H1 (cell line): ENCODE measurements around the gene GPR161. TPM values are rescaled to one million over a fixed set of nuclear protein-coding genes. Genes with fewer than 3 reads are reported as not detected.

ENCODE experiments used
- CTCF ChIA-PET: fragments of 300-600 bp; sonication (Branson Sonifier 250); formaldehyde crosslinking; loops from one replicate; lab custom pipeline; 2021; ENCODE audit not compliant: partially characterized antibody; lab: Charles Lee
- POLR2A ChIA-PET: fragments of 300-600 bp; sonication (Branson Sonifier 250); formaldehyde crosslinking; loops from one replicate; lab custom pipeline; 2021; ENCODE audit warnings: inconsistent platforms; ENCODE audit not compliant: partially characterized antibody; lab: Charles Lee
- DNase-seq, 2 experiments: peaks; one replicate each; pipeline versions ENCODE4 v3.0.0 to v3.0.0-alpha.2; 2010 to 2022; ENCODE audit warnings: low spot score in 2 of 2, low read depth in 1 of 2, mixed read lengths in 1 of 2
- FAIRE-seq: peaks from 2 replicates; lab custom pipeline; 2011; peaks lifted over from hg19 to GRCh38; lab: Jason Lieb, UNC
- H2AFZ ChIP-seq: 2 replicates; pipeline ENCODE4 v1.8.1; 2012; ENCODE audit warnings: low read length, inconsistent platforms
- H2AK5ac ChIP-seq: 2 replicates; pipeline ENCODE4 v1.6.1; 2013; ENCODE audit warnings: low read depth, low read length
- H2BK120ac ChIP-seq: replicated peaks from 2 replicates; pipeline ENCODE3; 2013; ENCODE audit warnings: low read depth, low read length, inconsistent platforms
- H2BK12ac ChIP-seq: 2 replicates; pipeline ENCODE4 v1.6.1; 2013; ENCODE audit warnings: low read depth, low read length
- H2BK15ac ChIP-seq: 2 replicates; pipeline ENCODE4 v1.6.1; 2013; ENCODE audit warnings: low read length
- H2BK20ac ChIP-seq: 2 replicates; pipeline ENCODE4 v1.6.1; 2013; ENCODE audit warnings: low read length
- H2BK5ac ChIP-seq: 2 replicates; pipeline ENCODE4 v1.6.1; 2013; ENCODE audit warnings: low read depth, low read length
- H3K14ac ChIP-seq: 2 replicates; pipeline ENCODE4 v1.6.1; 2013; ENCODE audit warnings: inconsistent platforms; ENCODE audit not compliant: insufficient read length
- H3K18ac ChIP-seq: 2 replicates; pipeline ENCODE4 v1.6.1; 2013; ENCODE audit warnings: low read length; ENCODE audit errors: extremely low read depth
- H3K23ac ChIP-seq: 2 replicates; pipeline ENCODE4 v1.6.1; 2013; ENCODE audit warnings: inconsistent platforms; ENCODE audit not compliant: insufficient read length
- H3K23me2 ChIP-seq: 2 replicates; pipeline ENCODE4 v1.6.1; 2013; ENCODE audit warnings: low read depth, low read length
- H3K27ac ChIP-seq: 2 replicates; pipeline ENCODE4 v1.6.1; 2011; ENCODE audit warnings: low read depth, low read length, inconsistent platforms
- H3K27me3 ChIP-seq, 4 experiments: replicated peaks in 1 of 4; 1 replicate in 1 of 4; 2 replicates in 3 of 4; pipeline versions ENCODE4 v1.6.1 to v1.8.1; 2011 to 2013; ENCODE audit warnings: low read length in 3 of 4, mild to moderate bottlenecking in 3 of 4, inconsistent platforms in 2 of 4, mixed read lengths in 2 of 4, moderate library complexity in 1 of 4; ENCODE audit not compliant: control insufficient read depth in 3 of 4, insufficient read depth in 3 of 4; ENCODE audit errors: extremely low read depth in 1 of 4
- H3K36me3 ChIP-seq, 4 experiments: 2 replicates each; pipeline versions ENCODE4 v1.6.1 to v1.8.1; 2011 to 2013; ENCODE audit warnings: mild to moderate bottlenecking in 4 of 4, low read length in 3 of 4, moderate library complexity in 2 of 4, control low read depth in 1 of 4, inconsistent platforms in 1 of 4; ENCODE audit not compliant: insufficient read depth in 4 of 4, control insufficient read depth in 2 of 4
- H3K4ac ChIP-seq: replicated peaks from 2 replicates; pipeline ENCODE3; 2013; ENCODE audit warnings: low read length, low read depth, mixed read lengths, inconsistent platforms; ENCODE audit not compliant: insufficient read length
- H3K4me1 ChIP-seq, 4 experiments: replicated peaks in 1 of 4; 1 replicate in 1 of 4; 2 replicates in 3 of 4; pipeline versions ENCODE4 v1.6.1 to v1.8.1; 2011 to 2013; ENCODE audit warnings: low read length in 3 of 4, inconsistent platforms in 2 of 4, mixed read lengths in 1 of 4; ENCODE audit not compliant: insufficient read depth in 4 of 4, control insufficient read depth in 3 of 4
- H3K4me2 ChIP-seq, 2 experiments: 2 replicates each; pipeline versions ENCODE4 v1.6.1 to v1.8.1; 2011 to 2013; ENCODE audit warnings: low read depth in 2 of 2, low read length in 2 of 2, control low read depth in 1 of 2, inconsistent platforms in 1 of 2, mild to moderate bottlenecking in 1 of 2; ENCODE audit not compliant: insufficient read depth in 1 of 2
- H3K4me3 ChIP-seq, 4 experiments: fragments of 200-600, 300-600 bp in 1 of 4; sonication (generic), shearing (Covaris generic), sonication (Bioruptor Twin) in 1 of 4; 2 replicates each; pipeline versions ENCODE4 v1.5.1 to v1.8.1; 2011 to 2016; ENCODE audit warnings: low read length in 4 of 4, low read depth in 3 of 4, control low read depth in 2 of 4, inconsistent platforms in 2 of 4, mild to moderate bottlenecking in 2 of 4, mixed read lengths in 1 of 4, moderate library complexity in 1 of 4; ENCODE audit not compliant: insufficient read depth in 2 of 4; ENCODE audit errors: extremely low read depth in 1 of 4
- H3K56ac ChIP-seq: replicated peaks from 2 replicates; pipeline ENCODE3; 2013; ENCODE audit warnings: low read depth, mild to moderate bottlenecking, mixed read lengths, low read length, inconsistent platforms; ENCODE audit not compliant: insufficient read length
- H3K79me1 ChIP-seq: 2 replicates; pipeline ENCODE4 v1.6.1; 2013; ENCODE audit warnings: low read depth, low read length, control low read depth
- H3K79me2 ChIP-seq, 2 experiments: 2 replicates each; pipeline versions ENCODE4 v1.6.1 to v1.8.1; 2012 to 2013; ENCODE audit warnings: low read length in 2 of 2, mild to moderate bottlenecking in 2 of 2, inconsistent platforms in 1 of 2; ENCODE audit not compliant: insufficient read depth in 2 of 2, control insufficient read depth in 1 of 2
- H3K9ac ChIP-seq, 4 experiments: replicated peaks in 1 of 4; 1 replicate in 1 of 4; 2 replicates in 3 of 4; pipeline versions ENCODE4 v1.6.1 to v1.8.1; 2011 to 2013; ENCODE audit warnings: low read depth in 3 of 4, low read length in 3 of 4, control low read depth in 2 of 4, mild to moderate bottlenecking in 2 of 4, moderate library complexity in 2 of 4, inconsistent platforms in 1 of 4; ENCODE audit errors: extremely low read depth in 1 of 4
- H3K9me3 ChIP-seq, 2 experiments: 2 replicates each; pipeline versions ENCODE4 v1.6.1 to v1.8.1; 2012 to 2013; ENCODE audit warnings: mild to moderate bottlenecking in 2 of 2, moderate library complexity in 2 of 2, control low read depth in 1 of 2, inconsistent platforms in 1 of 2, low read depth in 1 of 2, low read length in 1 of 2, mixed read lengths in 1 of 2; ENCODE audit not compliant: insufficient read depth in 2 of 2
- H4K20me1 ChIP-seq, 2 experiments: replicated peaks in 1 of 2; 2 replicates each; pipeline versions ENCODE3 to v1.8.1; 2011 to 2013; ENCODE audit warnings: inconsistent platforms in 2 of 2, low read length in 2 of 2, mild to moderate bottlenecking in 1 of 2; ENCODE audit not compliant: insufficient read depth in 2 of 2, control insufficient read depth in 1 of 2
- H4K5ac ChIP-seq: 2 replicates; pipeline ENCODE4 v1.6.1; 2013; ENCODE audit warnings: low read length, low read depth, mixed read lengths, inconsistent platforms; ENCODE audit not compliant: insufficient read length
- H4K8ac ChIP-seq: 2 replicates; pipeline ENCODE4 v1.8.0; 2013; ENCODE audit warnings: mild to moderate bottlenecking, moderate library complexity, low read length, inconsistent platforms; ENCODE audit not compliant: insufficient read depth; ENCODE audit errors: extremely low read depth
- H4K91ac ChIP-seq: replicated peaks from 2 replicates; pipeline ENCODE3; 2013; ENCODE audit warnings: low read length, mixed read lengths, inconsistent platforms; ENCODE audit not compliant: insufficient read length
- CBX8 ChIP-seq: fragments of 300-800, 300-1000 bp; sonication (generic); IDR thresholded peaks from 2 replicates; pipeline ENCODE4 v1.7.1; 2016; ENCODE audit warnings: low read depth, low read length, borderline replicate concordance
- EZH2 ChIP-seq: fragments of 200-600 bp; sonication (generic); IDR thresholded peaks from 2 replicates; pipeline ENCODE4 v1.7.1; 2012; ENCODE audit warnings: low read depth, mild to moderate bottlenecking, moderate library complexity, low read length, inconsistent platforms; ENCODE audit not compliant: severe bottlenecking
- MAFK ChIP-seq: IDR thresholded peaks from 2 replicates; pipeline ENCODE4 v1.6.1; 2012; ENCODE audit warnings: low read depth, mild to moderate bottlenecking, improper control_type of control experiment, low read length
- POLR2A ChIP-seq, 2 experiments: IDR thresholded peaks; 1 replicate in 1 of 2; 2 replicates in 1 of 2; pipeline ENCODE4 v1.6.1; 2011; ENCODE audit warnings: low read depth in 2 of 2, low read length in 2 of 2, mild to moderate bottlenecking in 2 of 2; ENCODE audit errors: control extremely low read depth in 1 of 2
- POU5F1 ChIP-seq: IDR thresholded peaks from 2 replicates; pipeline ENCODE4 v1.6.1; 2011; ENCODE audit warnings: low read depth, mild to moderate bottlenecking, low read length, moderate library complexity
- RFX5 ChIP-seq: IDR thresholded peaks from 2 replicates; pipeline ENCODE4 v1.6.1; 2011; ENCODE audit warnings: low read depth, low read length, improper control_type of control experiment, borderline replicate concordance
- RNF2 ChIP-seq: fragments of 200-900, 300-1000 bp; sonication (generic); IDR thresholded peaks from 2 replicates; pipeline ENCODE4 v1.7.1; 2016; ENCODE audit warnings: borderline replicate concordance, low read depth, mild to moderate bottlenecking, antibody characterized with exemption, low read length; ENCODE audit not compliant: poor library complexity, severe bottlenecking; ENCODE audit errors: missing control alignments
- SP4 ChIP-seq: IDR thresholded peaks from 2 replicates; pipeline ENCODE4 v1.6.1; 2012; ENCODE audit warnings: low read length, inconsistent platforms
- TBP ChIP-seq: IDR thresholded peaks from 2 replicates; pipeline ENCODE4 v1.6.1; 2011; ENCODE audit warnings: low read depth, low read length, improper control_type of control experiment
- WGBS, 2 experiments: shearing (Covaris generic) in 1 of 2; methylation state at CpG; one replicate each; pipeline versions ENCODE4 v1.1.6 to v1.1.7; 2013 to 2015; ENCODE audit warnings: low lambda C conversion rate in 2 of 2, mixed read lengths in 2 of 2, inconsistent platforms in 1 of 2, low coverage in 1 of 2, missing lambda C conversion rate in 1 of 2; ENCODE audit not compliant: insufficient replicate concordance in 2 of 2, insufficient coverage in 1 of 2, insufficient read length in 1 of 2; ENCODE audit errors: extremely low coverage in 1 of 2, missing lambda C conversion rate in 1 of 2; 5-methylcytosine and 5-hydroxymethylcytosine counted together
- polyA plus RNA-seq, 7 experiments: library from polyadenylated mRNA; depleted of rRNA in 3 of 7; stranded (reverse) in 5 of 7; unstranded in 2 of 7; fragments of >200 nt in 5 of 7; fragments of 200-250 nt in 2 of 7; gene quantifications; 1 replicate in 5 of 7; 2 replicates in 1 of 7; 4 replicates in 1 of 7; pipeline versions ENCODE4 v1.2.1 to v1.2.3, GENCODE V29; 2011 to 2013; ENCODE audit warnings: missing spikeins in 2 of 7, mixed read lengths in 2 of 7
- total RNA-seq: library from RNA; stranded (reverse); fragmentation: NEBNext Ultra II Directional; extraction: Animal tissue kit (Norgen Biotek cat#: 25700); gene quantifications from 2 replicates; pipeline ENCODE4 v1.2.1, GENCODE V29; 2021
- TF ChIP-seq, protein P1 (sequence below): IDR thresholded peaks from 2 replicates; pipeline ENCODE4 v1.6.1; 2012; ENCODE audit warnings: low read length, inconsistent platforms
- TF ChIP-seq, protein P2 (sequence below): IDR thresholded peaks from 2 replicates; pipeline ENCODE4 v1.6.1; 2011; ENCODE audit warnings: low read length, improper control_type of control experiment

Gene GPR161
- total and polyA plus RNA-seq, 2 of the 8 experiments (the other 6 are each of a cell fraction or from before 2014, with no cell fraction given): 13.7 to 16.8 TPM

- H3K4me2 ChIP-seq: no peak overlapping the region
- H3K18ac ChIP-seq: no peak overlapping the region
- no peak overlapping the region for H2BK120ac ChIP-seq
- no peaks in the 10 kb centered on the region for H3K36me3 ChIP-seq
- no peak overlapping the region for H3K9ac ChIP-seq
- H3K9me3 ChIP-seq: no peaks in the 10 kb centered on the region
- H3K79me1 ChIP-seq: no peaks in the 10 kb centered on the region
- no peak overlapping the region for H3K14ac ChIP-seq
- H2AK5ac ChIP-seq: no peak overlapping the region
- peaks cover 0 to 2% (median 0%) of the 10 kb centered on the region in 4 experiments; a peak in 1 of 7 replicates for H3K4me1 ChIP-seq
- no peaks in the 10 kb centered on the region for H3K23me2 ChIP-seq
- DNase-seq (no peak), FAIRE-seq (no peak)
- no peak overlapping the region for H3K27ac ChIP-seq
- no peak overlapping the region for H2BK12ac ChIP-seq
- no peak overlapping the region for H2BK5ac ChIP-seq
- H2BK20ac ChIP-seq: no peak overlapping the region
- H3K56ac ChIP-seq: no peak overlapping the region
- no peak overlapping the region for H4K8ac ChIP-seq
- H4K20me1 ChIP-seq: no peaks in the 10 kb centered on the region
- 84% methylated on average over 3 of the region's 5 CpGs; no CpG with 5 or more reads in 1 of the 2 experiments for WGBS, 2 experiments
- CTCF ChIA-PET: interaction anchor here (0.7 to 3.0 kb wide), 20 partner anchors 11 to 228 kb away, joined by 3 to 14 read pairs (median 4); partner anchors contain the start of gene GPR161
- H2BK15ac ChIP-seq: no peak overlapping the region
- no peaks in the 10 kb centered on the region for H3K27me3 ChIP-seq
- POLR2A ChIA-PET: interaction anchor here (1.0 kb wide), 1 partner anchor 12 kb away, joined by 3 read pairs; no protein-coding TSS in a partner anchor
- no peak overlapping the region for H4K91ac ChIP-seq
- no peak overlapping the region for H3K4me3 ChIP-seq
- no peak overlapping the region for H3K4ac ChIP-seq
- no peaks in the 10 kb centered on the region for H3K79me2 ChIP-seq
- H2AFZ ChIP-seq: no peak overlapping the region
- H4K5ac ChIP-seq: no peak overlapping the region
- no peak overlapping the region for H3K23ac ChIP-seq
- TF ChIP-seq, protein P1, sequence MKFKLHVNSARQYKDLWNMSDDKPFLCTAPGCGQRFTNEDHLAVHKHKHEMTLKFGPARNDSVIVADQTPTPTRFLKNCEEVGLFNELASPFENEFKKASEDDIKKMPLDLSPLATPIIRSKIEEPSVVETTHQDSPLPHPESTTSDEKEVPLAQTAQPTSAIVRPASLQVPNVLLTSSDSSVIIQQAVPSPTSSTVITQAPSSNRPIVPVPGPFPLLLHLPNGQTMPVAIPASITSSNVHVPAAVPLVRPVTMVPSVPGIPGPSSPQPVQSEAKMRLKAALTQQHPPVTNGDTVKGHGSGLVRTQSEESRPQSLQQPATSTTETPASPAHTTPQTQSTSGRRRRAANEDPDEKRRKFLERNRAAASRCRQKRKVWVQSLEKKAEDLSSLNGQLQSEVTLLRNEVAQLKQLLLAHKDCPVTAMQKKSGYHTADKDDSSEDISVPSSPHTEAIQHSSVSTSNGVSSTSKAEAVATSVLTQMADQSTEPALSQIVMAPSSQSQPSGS: no peak
- no peak for TF ChIP-seq POU5F1
- TF ChIP-seq RFX5: no peak
- TF ChIP-seq TBP: no peak
- no peak for TF ChIP-seq MAFK
- no peak for TF ChIP-seq POLR2A (IDR thresholded peaks at IDR 0.05; ENCODE audit: control extremely low read depth in 1 of 2, low read depth in 2 of 2, low read length in 2 of 2)
- no peak for TF ChIP-seq EZH2
- TF ChIP-seq RNF2: no peak
- no peak for TF ChIP-seq SP4
- TF ChIP-seq, protein P2, sequence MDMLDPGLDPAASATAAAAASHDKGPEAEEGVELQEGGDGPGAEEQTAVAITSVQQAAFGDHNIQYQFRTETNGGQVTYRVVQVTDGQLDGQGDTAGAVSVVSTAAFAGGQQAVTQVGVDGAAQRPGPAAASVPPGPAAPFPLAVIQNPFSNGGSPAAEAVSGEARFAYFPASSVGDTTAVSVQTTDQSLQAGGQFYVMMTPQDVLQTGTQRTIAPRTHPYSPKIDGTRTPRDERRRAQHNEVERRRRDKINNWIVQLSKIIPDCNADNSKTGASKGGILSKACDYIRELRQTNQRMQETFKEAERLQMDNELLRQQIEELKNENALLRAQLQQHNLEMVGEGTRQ: no peak
- no peak for TF ChIP-seq CBX8
These were observed 9.4 kb upstream of the GPR161 start for GRCh38 chr1:168146160-168146539.
